Measurements from ENCODE around the gene CDK12.

DNA sequence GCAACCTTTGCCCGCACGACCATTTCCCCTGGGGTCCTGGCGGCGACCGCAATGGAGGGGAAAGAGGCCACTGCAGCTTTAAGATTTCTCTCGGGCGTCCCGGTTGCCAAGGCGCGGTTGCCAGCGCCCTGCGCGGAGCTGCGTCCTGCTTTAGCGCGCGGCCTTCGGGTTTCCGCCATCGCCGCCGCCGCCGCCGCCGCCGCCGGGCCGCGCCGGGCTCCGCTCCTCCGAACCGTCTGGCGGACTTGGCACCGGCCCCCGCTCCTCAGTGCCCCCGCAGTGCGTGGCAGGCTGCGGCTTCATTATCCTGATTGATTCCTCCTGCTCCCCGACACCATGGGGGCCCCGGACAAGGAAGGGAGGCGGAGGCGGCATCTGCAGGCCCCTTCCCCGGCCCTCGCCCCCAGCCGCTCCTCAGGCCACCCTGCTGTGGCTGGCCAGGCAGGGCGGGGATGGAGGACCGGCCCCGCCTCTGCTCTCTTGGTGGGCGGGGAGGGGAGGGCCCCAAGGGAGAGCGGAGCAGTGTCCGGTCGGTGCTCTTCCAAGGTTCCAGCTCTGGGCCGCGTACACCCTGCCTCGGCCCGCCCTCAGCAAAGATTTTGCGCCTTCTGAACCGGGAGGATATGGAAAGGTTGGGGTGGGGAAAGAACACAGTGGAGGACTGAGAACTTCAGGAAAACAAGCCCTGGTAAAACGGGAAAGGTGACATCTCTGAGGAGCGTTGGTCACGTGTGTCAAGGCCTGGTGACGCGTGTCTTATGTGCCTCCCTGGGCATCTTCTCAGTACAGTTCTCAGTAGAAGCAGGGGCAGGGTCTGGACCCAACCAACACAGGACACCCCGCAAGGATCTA lies 112.4 kb downstream of the CDK12 start:
- TF ChIP-seq POLR2A (IDR thresholded peaks at IDR 0.05) (no peak), EP300 (IDR thresholded peaks at IDR 0.05) (no peak)
- TF ChIP-seq, protein P1, sequence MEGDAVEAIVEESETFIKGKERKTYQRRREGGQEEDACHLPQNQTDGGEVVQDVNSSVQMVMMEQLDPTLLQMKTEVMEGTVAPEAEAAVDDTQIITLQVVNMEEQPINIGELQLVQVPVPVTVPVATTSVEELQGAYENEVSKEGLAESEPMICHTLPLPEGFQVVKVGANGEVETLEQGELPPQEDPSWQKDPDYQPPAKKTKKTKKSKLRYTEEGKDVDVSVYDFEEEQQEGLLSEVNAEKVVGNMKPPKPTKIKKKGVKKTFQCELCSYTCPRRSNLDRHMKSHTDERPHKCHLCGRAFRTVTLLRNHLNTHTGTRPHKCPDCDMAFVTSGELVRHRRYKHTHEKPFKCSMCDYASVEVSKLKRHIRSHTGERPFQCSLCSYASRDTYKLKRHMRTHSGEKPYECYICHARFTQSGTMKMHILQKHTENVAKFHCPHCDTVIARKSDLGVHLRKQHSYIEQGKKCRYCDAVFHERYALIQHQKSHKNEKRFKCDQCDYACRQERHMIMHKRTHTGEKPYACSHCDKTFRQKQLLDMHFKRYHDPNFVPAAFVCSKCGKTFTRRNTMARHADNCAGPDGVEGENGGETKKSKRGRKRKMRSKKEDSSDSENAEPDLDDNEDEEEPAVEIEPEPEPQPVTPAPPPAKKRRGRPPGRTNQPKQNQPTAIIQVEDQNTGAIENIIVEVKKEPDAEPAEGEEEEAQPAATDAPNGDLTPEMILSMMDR (IDR thresholded peaks at IDR 0.05): no peak

Data from ovary (tissue), 3 donors.